GM21619 (cell line): ENCODE data around the gene TF.

Experiments
- ATAC-seq: cut with Tn5 transposase; IDR thresholded peaks from one replicate; pipeline ENCODE4 v1.9.1; 2021; ENCODE audit not compliant: unreplicated experiment

TF gene

DNA sequence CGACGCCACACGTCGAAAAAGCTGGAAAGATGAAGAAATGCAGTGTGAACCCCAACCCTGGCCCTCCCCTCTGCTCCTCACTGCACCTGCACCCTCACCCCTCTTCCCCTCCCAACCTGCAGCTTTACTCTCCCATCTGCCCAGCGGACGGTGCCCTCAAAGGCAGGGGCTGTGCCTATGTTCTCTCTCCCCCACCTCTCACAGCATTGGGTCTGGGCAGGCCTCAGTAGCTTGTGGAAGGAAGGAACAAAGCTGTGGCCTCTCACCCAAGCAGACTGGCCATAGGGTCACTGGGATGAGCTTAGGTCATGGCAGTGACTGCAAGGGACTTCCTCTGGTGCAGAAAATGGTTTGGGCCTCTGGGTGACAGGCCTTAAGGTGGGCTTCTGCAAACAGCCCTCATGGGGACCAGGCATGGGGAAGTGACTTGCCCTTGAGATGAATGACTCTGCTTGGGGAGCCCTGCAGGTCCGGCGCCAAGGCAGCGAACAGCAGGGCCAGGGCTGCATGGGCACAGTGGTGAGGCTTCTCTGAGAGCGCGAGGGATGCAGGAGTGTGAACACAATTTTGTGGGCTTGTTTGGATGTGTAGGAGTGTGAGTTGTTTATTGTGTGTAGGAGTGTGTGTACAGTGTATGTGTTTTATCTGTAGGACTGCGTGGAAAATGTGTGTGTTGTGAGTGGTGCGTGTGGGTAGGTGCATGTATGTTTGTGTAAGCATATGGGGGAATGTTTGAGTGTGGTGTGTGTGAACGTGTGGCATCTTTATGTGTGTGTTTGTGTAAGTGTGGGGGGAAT is 88.6 kb downstream of the TF start:
- ATAC-seq = no peak

DNA sequence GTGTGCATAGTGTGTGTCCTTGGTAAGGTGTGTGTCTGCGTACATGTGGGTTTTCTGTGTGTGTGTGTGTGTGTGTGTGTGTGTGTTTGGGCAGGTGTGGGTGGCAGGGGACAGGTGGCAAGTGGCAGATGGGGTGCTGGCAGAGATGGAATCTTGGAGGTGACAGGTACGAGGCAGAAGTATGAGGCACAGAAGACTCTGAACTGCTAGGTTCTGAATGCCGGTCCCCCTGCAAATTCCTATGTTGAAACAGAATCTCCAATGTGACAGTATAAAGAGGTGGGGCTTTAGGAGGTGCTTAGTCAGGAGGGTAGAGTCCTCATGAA is 89.2 kb downstream of the TF start:
- no peak for ATAC-seq

DNA sequence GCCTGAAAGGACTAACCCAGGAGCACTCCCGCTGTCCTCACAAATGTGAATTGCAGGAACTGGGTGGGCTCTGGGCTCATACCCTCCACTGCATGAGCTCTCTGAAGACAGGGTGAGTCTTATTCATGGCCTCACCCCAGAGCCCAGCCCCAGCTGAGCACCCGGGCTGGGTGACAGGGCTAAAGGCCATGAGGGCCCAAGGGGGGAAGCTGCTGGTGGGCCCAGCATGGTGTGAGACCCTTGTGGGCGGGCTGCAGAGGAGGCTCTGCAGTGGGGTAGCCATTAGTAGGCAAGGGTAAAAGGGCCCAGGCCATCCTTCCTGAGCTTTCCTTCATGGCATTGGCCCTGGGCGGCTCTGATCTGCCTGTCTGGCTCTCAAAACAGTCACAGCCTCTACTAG is 89.8 kb downstream of the TF start:
- no peak for ATAC-seq

DNA sequence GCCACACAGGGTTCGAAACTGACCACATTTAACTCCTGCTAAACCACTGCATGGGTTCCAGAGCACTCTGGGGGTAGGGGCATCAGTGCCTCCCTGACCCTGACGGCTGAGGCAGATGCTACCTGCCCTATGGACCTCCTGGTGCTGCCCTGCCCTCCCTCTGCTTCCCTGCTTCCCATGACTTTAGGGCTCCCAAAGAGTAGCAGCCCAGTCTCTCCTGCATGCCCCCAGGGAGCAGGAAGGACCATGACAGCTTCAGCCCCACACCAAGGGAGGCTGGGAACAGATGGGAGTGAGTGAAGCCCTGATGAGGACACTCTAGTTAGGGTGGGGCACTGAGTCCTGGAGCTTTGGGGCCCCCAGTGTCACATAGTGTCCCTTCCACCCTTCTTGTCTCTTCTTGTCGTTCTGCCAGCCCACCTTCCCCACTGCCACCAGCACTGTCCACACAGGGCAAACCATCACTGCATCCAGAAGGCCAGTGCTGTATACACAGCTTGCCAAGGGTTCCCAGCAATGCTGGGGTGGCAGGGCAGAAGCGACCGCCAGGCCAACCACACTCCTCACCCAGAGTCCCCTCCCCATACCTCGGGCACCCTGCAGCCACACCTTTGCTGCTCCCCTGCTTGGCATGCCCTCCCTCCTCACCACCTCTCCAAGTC is 90.4 kb downstream of the TF start:
- no peak for ATAC-seq

DNA sequence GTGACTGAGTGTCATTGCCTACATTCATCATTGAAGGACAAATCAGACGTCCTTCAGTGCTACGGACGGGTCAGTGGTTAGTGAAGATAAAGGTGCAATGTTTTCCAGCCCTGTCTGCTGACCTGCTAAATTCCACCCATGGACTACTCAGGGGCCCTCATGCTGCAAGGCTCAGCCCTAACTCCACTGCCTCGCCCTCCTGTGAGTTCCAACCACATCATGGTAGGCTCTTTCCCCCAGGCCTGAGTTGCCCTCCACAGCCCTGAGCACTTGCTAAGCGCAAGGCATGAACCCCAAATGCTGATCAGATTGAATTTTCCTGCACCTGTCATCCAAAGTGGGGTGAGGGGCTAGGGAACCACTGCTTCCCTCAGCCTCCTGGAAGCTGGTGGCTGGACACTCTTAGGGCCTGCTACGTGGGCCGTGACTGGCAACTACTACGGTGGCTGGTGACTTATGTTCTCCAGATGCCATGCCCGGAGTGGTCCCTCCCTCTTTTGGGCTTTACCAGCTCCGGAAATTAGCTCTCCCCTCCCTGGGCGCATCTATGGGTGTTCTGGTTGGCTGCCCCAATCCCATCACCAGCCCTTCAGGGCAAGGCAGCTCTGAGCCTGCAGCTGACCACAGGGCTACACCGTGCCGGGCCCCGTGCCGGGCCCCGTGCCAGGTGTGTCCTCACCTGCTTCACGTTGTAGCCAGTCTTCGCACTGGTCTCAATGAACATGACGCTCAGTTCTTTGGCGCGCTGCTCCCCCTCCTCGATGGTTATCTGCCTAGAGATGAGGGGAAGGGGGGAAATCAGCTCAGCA is 91.5 kb downstream of the TF start:
- ATAC-seq = no peak

DNA sequence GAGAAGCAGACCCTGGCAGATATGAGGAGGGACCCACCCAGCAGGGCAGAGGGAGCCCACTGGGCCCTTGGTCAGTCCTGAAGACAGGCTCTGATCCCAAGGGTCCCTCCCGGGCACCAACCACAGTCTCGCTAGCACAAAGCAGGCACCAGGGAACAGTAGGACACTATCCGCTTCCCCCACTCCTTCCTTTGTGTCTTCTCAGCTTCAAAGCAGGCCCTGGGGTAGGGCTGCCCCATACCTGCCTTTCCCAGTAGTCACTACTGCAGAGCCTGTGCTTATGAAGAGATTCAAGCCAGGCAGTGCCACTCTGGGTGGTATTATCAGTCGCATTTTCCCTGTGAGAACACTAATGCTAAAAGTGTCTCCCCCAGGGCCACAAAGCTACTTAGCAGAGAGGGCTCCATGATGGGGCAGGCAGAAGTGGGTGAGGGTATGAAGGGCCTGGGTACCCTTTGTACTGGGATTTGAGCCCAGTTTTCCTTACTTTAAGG is 92.2 kb downstream of the TF start:
- ATAC-seq = no peak

DNA sequence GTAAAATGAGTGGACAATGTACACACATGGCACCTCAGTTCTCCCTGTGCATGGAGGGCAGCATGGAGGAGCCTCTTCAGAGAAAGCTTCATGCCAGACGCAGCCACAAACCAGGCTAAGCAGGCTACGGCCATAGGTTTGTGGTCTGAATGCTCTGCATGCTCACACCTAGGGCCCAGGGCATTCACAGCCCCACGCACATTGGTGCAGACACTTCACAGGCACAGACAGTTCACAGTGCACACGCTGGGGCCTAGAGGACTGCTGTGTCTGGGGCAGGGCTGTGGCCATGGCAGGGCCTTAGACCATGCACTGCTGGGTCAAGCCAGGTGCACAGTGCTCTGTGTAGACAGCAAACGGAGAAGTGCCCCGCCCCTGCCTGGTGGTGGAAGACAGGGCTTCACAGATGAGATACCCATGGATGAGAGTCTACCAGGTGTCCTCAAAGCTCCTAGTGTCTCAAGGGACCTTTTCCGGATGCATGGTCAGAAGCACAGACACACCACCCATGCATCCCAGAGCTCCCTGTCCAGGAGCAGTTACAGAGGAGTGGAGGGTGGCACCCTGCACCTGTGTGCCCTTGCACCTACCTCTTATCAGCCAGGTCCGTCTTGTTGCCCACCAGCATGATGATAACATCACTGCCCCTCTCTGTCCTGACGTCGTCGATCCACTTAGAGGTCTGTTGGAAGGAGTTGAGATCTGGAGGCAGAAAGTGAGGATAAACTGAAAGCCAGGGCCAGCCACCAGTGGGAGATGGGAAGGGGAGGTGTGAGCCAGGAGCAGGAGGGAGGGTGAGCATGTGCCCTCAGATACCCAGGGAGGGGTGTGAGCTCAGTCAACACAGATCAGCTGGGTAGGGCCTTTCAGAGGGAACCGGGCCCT is 93.0 kb downstream of the TF start:
- ATAC-seq = no peak

DNA sequence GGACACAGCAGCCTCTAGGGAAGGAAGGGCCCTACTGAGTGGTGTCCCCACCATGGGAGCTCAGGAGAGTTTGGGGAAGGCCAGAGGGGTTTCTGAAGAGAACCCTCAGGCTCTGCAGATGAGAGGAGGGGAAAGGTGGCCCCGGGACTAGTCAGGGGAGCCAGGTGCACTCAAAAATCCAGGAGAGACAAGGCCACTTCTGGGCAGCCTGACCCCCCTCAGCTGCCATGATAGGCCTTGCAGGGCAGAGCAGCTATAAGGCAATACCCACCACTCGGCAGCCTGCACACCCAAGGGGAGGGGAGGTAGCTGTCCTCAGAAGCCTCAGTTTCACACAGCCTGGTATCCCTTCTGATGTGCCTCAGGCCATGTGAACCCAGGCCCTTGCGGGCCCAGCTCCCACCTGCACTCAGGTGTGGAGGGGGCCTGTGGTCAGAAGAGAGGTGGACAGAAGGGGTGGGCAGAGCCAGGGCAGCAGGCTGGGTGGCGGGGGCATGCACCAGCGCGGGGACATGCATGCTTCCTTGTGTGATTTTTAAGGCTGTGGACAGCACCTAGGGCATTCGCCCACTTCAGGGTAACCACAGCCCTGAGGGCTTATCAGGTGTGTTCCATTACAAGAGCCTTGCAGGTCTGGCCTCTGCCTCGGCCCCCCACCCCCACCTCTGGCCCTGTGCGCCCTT is 94.0 kb downstream of the TF start:
- no peak for ATAC-seq

DNA sequence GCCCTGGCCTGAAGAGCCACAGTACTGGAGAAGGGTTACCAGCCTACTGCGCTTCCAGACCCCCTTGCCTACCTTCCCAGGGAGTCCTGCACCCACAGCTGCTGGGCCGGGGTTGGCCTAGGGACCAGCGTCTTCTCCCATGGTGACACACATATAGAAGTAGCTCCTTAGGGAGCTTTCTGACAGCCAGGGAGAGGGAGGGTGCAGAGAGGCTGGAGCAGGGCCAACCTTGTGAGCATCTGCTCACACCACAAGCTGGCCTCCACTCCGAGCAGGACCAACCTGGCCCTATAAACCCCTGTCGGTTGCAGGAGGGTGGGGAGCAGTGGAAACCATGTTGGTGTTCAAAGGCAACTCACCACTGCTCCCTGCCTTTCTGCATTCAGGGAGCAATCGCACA is 94.6 kb downstream of the TF start:
- ATAC-seq = no peak

DNA sequence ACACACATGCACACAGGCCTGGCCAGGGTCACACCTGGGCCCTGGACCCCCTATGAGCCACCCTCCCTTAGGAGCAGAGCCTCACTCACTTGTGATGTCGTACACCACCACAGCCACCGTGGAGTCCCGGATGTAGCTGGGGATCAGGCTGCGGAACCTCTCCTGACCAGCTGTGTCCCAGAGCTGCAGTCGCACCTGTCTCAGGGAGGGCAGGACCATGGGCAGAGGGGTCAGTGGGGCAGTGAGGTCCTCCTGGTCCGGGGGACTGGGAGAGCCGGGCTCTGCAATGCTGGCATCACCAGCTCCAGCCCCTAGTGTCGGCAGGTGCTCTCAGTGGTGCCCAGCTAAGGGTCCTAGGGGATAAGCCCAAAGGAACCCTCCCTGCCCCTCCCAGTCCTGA is 95.0 kb downstream of the TF start:
- no peak for ATAC-seq

DNA sequence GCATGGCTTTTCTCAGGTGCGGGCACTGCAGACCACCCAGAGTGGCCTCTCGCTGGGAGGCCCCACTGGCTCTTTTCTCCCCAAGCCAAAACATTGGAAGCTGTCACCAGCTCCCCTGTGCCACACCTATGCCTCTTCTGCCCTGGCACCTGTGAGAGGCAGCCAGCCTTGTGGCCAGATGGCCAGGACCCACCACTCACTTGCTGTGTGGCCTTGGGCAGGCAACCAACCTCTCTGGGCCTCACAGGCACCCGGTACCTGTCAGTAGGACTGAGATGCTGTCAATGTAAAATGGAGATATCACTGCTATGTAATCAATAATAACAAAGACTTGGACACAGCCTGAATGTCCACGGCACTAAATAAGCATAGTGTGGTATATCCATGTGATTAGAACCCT is 96.0 kb downstream of the TF start:
- ATAC-seq = no peak

DNA sequence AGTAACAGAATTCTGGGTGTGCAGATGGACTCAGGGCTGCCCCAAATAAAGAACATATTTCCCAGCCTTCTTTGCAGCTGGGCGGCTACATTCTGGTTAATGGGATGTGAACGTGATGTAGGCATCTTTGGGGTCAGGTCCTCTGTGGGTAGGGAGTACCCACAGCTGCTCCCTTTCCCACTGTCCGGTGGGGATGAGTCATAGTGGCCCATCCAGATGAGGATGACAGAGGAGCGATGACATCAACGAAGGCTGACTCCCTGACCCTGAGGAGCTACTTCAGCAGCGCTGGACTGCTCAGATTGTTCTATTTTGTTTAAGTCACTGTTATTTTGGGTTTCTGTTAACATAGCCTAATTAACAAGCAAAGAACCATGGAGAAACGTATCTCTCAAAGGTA is 97.4 kb downstream of the TF start:
- no peak for ATAC-seq

DNA sequence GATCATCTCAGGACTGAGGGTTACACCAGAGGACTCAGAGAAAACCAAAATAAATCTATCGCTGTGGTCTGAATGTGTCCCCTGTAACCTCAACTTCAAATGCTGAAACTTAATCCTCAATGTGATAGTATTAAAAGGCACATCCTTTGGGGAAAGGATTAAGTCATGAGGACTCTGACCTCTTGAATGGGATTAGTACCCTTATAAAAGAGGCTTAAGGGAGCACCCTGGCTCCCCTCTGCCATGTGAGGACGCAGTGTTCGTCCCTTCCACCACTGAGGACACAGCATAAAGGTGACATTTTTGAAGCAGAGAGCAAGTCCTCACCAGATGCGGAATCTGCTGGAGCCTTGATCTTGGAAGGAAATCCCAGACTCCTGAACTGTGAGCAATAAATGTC is 98.9 kb downstream of the TF start:
- no peak for ATAC-seq
